WTC11 (cell line): ENCODE measurements around the gene SCAF8. TPM values are rescaled to one million over a fixed set of nuclear protein-coding genes. Genes with fewer than 3 reads are reported as not detected.

Source experiments
- ATAC-seq: fragments of 200-7000 bp; cut with Tn5 transposase; 2 replicates; pipeline ENCODE4 v1.10.0; 2021; ENCODE audit warnings: mild to moderate bottlenecking, moderate library complexity
- CTCF ChIA-PET: fragments of 300-600 bp; sonication (Branson Sonifier 250); formaldehyde crosslinking; loops from one replicate; lab custom pipeline; 2021; ENCODE audit warnings: antibody characterized with exemption; lab: Charles Lee
- POLR2A ChIA-PET: fragments of 350-600 bp; sonication (Branson Sonifier 250); formaldehyde crosslinking; loops from one replicate; lab custom pipeline; 2021; ENCODE audit warnings: antibody characterized with exemption; lab: Charles Lee
- DNase-seq: peaks from one replicate; pipeline ENCODE4 v3.0.0; 2021; ENCODE audit warnings: low spot score
- H3K27ac Mint-ChIP-seq: 2 replicates; pipeline ENCODE4 v1.8.0; 2021; ENCODE audit warnings: mixed read lengths
- H3K27me3 Mint-ChIP-seq: 2 replicates; pipeline ENCODE4 v1.8.0; 2021; ENCODE audit warnings: low read depth, mild to moderate bottlenecking, moderate library complexity, mixed read lengths
- H3K36me3 Mint-ChIP-seq: 2 replicates; pipeline ENCODE4 v1.8.0; 2021; ENCODE audit warnings: mixed read lengths
- H3K4me1 Mint-ChIP-seq: 2 replicates; pipeline ENCODE4 v1.8.0; 2022; ENCODE audit warnings: mixed read lengths
- H3K4me3 Mint-ChIP-seq: 2 replicates; pipeline ENCODE4 v1.8.0; 2021; ENCODE audit warnings: mild to moderate bottlenecking, moderate library complexity, mixed read lengths
- H3K9me3 Mint-ChIP-seq: 2 replicates; pipeline ENCODE4 v1.8.0; 2021; ENCODE audit warnings: mixed read lengths
- ARID4B ChIP-seq: sonication (generic); formaldehyde crosslinking; IDR thresholded peaks from 2 replicates; pipeline ENCODE4 v1.8.0; 2023; ENCODE audit warnings: missing genetic modification reagents, mild to moderate bottlenecking, borderline replicate concordance
- ATF1 ChIP-seq: sonication (generic); formaldehyde crosslinking; IDR thresholded peaks from 2 replicates; pipeline ENCODE4 v1.8.1; 2023; ENCODE audit warnings: mild to moderate bottlenecking, moderate library complexity, missing genetic modification reagents
- ELF4 ChIP-seq: sonication (generic); formaldehyde crosslinking; IDR thresholded peaks from 2 replicates; pipeline ENCODE4 v1.8.1; 2022; ENCODE audit warnings: low read depth, mild to moderate bottlenecking, moderate library complexity, missing genetic modification reagents
- ESRRA ChIP-seq: sonication (generic); formaldehyde crosslinking; IDR thresholded peaks from 2 replicates; pipeline ENCODE4 v1.8.1; 2022; ENCODE audit warnings: mild to moderate bottlenecking, missing genetic modification reagents, borderline replicate concordance
- GTF2I ChIP-seq: fragments of 250-450 bp; sonication (Bioruptor Pico); conservative IDR thresholded peaks from 2 replicates; pipeline ENCODE4 v1.4.0; 2021; ENCODE audit warnings: mild to moderate bottlenecking
- IRF2 ChIP-seq: sonication (generic); formaldehyde crosslinking; IDR thresholded peaks from 2 replicates; pipeline ENCODE4 v1.8.0; 2022; ENCODE audit warnings: low read depth, missing genetic modification reagents, borderline replicate concordance
- NFE2L1 ChIP-seq: sonication (generic); formaldehyde crosslinking; IDR thresholded peaks from 2 replicates; pipeline ENCODE4 v1.8.1; 2023; ENCODE audit warnings: missing genetic modification reagents
- NFYB ChIP-seq: sonication (generic); formaldehyde crosslinking; conservative IDR thresholded peaks from 2 replicates; pipeline ENCODE4 v1.8.0; 2022; ENCODE audit warnings: low read depth, missing genetic modification reagents
- TCF7 ChIP-seq: sonication (generic); formaldehyde crosslinking; IDR thresholded peaks from 2 replicates; pipeline ENCODE4 v1.8.0; 2022; ENCODE audit warnings: mild to moderate bottlenecking, low read depth, missing genetic modification reagents, moderate library complexity
- TEAD4 ChIP-seq: sonication (generic); formaldehyde crosslinking; IDR thresholded peaks from 2 replicates; pipeline ENCODE4 v1.8.0; 2022; ENCODE audit warnings: mild to moderate bottlenecking, missing genetic modification reagents
- USF2 ChIP-seq: sonication (generic); formaldehyde crosslinking; IDR thresholded peaks from 2 replicates; pipeline ENCODE4 v1.8.1; 2023; ENCODE audit warnings: mild to moderate bottlenecking, missing genetic modification reagents, moderate library complexity
- ZNF219 ChIP-seq: sonication (generic); formaldehyde crosslinking; IDR thresholded peaks from 2 replicates; pipeline ENCODE4 v1.8.0; 2023; ENCODE audit warnings: missing genetic modification reagents, mild to moderate bottlenecking, borderline replicate concordance
- ZNF423 ChIP-seq: fragments of 250-450 bp; sonication (Bioruptor Pico); IDR thresholded peaks from 2 replicates; pipeline ENCODE4 v2.1.2; 2022; ENCODE audit warnings: mild to moderate bottlenecking, moderate library complexity
- ZNF512 ChIP-seq: sonication (generic); formaldehyde crosslinking; IDR thresholded peaks from 2 replicates; pipeline ENCODE4 v1.8.1; 2022; ENCODE audit warnings: missing genetic modification reagents, borderline replicate concordance
- total RNA-seq: library from RNA; stranded (reverse); gene quantifications from 3 replicates; pipeline ENCODE4 v1.2.3, GENCODE V29; 2021
- TF ChIP-seq, protein P1 (sequence below): fragments of 200-600 bp; IDR thresholded peaks from 2 replicates; pipeline ENCODE4 v1.8.0; 2022; ENCODE audit warnings: antibody characterized with exemption
- TF ChIP-seq, protein P2 (sequence below): fragments of 250-450 bp; sonication (Bioruptor Pico); conservative IDR thresholded peaks from 2 replicates; pipeline ENCODE4 v1.9.0; 2021; ENCODE audit warnings: mild to moderate bottlenecking
- TF ChIP-seq, protein P3 (sequence below): sonication (generic); formaldehyde crosslinking; IDR thresholded peaks from 2 replicates; pipeline ENCODE4 v1.8.0; 2022; ENCODE audit warnings: mild to moderate bottlenecking, missing genetic modification reagents

Gene SCAF8
- total RNA-seq, 1 experiment from 2014 or later, result 40.7 TPM

DNA sequence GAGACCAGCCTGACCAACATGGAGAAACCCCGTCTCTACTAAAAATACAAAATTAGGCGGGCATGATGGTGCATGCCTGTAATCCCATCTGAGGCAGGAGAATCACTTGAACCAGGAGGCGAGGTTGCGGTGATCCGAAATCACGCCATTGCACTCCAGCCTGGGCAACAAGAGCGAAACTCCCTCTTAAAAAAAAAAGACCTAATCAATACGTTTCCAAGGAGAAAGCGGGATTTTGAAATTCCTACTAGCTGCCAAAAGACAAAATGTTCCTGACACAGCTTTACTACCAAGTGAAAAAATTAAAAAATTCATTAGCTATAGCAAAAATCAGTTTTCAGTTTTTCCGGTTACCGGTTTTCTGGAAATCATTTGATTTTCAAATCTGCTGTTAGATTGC lies 129.3 kb downstream of the SCAF8 start (continued):
- TF ChIP-seq ZNF512 (CRISPR knock-in tag), result no peak
- no peak for TF ChIP-seq NFYB (CRISPR knock-in tag)
- TF ChIP-seq, protein P1, sequence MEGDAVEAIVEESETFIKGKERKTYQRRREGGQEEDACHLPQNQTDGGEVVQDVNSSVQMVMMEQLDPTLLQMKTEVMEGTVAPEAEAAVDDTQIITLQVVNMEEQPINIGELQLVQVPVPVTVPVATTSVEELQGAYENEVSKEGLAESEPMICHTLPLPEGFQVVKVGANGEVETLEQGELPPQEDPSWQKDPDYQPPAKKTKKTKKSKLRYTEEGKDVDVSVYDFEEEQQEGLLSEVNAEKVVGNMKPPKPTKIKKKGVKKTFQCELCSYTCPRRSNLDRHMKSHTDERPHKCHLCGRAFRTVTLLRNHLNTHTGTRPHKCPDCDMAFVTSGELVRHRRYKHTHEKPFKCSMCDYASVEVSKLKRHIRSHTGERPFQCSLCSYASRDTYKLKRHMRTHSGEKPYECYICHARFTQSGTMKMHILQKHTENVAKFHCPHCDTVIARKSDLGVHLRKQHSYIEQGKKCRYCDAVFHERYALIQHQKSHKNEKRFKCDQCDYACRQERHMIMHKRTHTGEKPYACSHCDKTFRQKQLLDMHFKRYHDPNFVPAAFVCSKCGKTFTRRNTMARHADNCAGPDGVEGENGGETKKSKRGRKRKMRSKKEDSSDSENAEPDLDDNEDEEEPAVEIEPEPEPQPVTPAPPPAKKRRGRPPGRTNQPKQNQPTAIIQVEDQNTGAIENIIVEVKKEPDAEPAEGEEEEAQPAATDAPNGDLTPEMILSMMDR, result no peak

DNA sequence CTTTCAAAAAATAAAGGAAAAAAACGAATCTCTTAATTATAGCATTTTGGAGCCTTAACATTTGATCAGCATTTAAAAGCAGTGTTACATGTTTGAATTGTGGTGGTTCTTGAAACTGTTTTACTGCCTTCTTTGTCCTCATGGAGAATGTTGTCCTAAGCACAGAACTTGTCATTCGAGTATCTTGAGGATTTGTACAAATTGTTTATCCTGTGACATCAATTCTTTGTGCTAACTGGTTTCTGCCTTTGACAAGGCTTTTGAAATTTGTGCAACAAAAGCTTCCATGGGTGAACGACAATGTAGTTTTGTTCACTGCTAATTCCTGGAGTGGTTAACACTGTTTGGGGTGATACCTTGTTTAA lies 130.8 kb downstream of the SCAF8 start:
- H3K4me1 Mint-ChIP-seq, result peaks cover 14% of the 10 kb centered on the region
- no peak for TF ChIP-seq ESRRA (CRISPR knock-in tag)
- no peak for TF ChIP-seq TEAD4
- no peak for TF ChIP-seq ZNF423 (CRISPR knock-in tag)
- TF ChIP-seq USF2 (CRISPR knock-in tag), result no peak
- no peak for TF ChIP-seq TCF7 (CRISPR knock-in tag)
- TF ChIP-seq, protein P2, sequence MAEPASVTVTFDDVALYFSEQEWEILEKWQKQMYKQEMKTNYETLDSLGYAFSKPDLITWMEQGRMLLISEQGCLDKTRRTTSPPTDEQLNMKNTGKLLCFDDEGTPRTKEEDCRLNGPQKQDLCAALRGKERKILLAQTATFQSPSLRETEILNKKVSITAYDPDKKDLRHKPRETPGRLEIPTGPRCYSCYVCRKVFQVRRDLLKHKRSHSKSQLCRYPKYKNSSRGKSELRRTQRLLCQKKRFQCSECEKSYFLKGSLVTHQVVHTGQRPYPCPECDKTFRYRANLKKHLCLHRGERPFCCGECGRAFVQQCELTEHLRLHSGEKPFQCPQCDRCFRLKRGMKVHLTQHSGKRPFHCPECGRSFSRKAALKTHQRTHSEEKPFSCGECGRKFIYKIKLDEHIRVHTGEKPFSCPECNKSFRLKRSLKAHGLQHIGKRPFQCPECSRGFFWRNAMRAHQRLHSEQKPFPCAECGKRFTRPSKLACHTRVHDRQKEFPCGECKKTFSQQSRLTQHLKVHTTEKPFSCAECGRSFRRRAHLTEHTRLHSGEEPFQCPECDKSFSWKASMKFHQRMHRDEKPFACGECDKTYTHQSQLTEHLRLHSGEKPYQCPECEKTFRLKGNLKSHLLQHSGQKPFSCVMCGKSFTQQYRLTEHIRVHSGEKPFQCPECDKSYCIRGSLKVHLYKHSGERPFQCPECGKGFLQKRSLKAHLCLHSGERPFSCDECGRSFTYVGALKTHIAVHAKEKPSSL (CRISPR knock-in tag), result no peak
- no peaks in the 10 kb centered on the region for H3K9me3 Mint-ChIP-seq
- ChIA-PET POLR2A (no interaction called here), CTCF (interaction anchor here (1.8 kb wide), 1 partner anchor 384 kb away, joined by 4 read pairs; no protein-coding TSS in a partner anchor)
- no peak for ATAC-seq
- H3K27ac Mint-ChIP-seq, result no peak overlapping the region
- no peaks in the 10 kb centered on the region for H3K27me3 Mint-ChIP-seq
- peaks cover 3% of the 10 kb centered on the region for H3K36me3 Mint-ChIP-seq
- H3K4me3 Mint-ChIP-seq, result no peak overlapping the region
- DNase-seq, result no peak

- ChIA-PET POLR2A (no interaction called here), CTCF (interaction anchor here (0.7 to 2.1 kb wide), 3 partner anchors 9 to 383 kb away, joined by 4 to 5 read pairs (median 4); no protein-coding TSS in a partner anchor)
- DNase-seq (no peak), ATAC-seq (no peak)
- peaks cover 14% of the 10 kb centered on the region for H3K4me1 Mint-ChIP-seq
- no peak overlapping the region for H3K27ac Mint-ChIP-seq
- no peak overlapping the region for H3K4me3 Mint-ChIP-seq
- H3K27me3 Mint-ChIP-seq, result no peaks in the 10 kb centered on the region
- H3K36me3 Mint-ChIP-seq, result peaks cover 3% of the 10 kb centered on the region
- no peaks in the 10 kb centered on the region for H3K9me3 Mint-ChIP-seq
- TF ChIP-seq IRF2 (CRISPR knock-in tag), result no peak
- TF ChIP-seq ZNF219 (CRISPR knock-in tag), result no peak
- TF ChIP-seq ARID4B (CRISPR knock-in tag), result no peak
- TF ChIP-seq, protein P1, result no peak
- no peak for TF ChIP-seq GTF2I
- TF ChIP-seq NFYB (CRISPR knock-in tag), result no peak
- no peak for TF ChIP-seq ATF1
- TF ChIP-seq NFE2L1 (CRISPR knock-in tag), result no peak
- no peak for TF ChIP-seq ELF4
- TF ChIP-seq, protein P3, sequence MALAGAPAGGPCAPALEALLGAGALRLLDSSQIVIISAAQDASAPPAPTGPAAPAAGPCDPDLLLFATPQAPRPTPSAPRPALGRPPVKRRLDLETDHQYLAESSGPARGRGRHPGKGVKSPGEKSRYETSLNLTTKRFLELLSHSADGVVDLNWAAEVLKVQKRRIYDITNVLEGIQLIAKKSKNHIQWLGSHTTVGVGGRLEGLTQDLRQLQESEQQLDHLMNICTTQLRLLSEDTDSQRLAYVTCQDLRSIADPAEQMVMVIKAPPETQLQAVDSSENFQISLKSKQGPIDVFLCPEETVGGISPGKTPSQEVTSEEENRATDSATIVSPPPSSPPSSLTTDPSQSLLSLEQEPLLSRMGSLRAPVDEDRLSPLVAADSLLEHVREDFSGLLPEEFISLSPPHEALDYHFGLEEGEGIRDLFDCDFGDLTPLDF (CRISPR knock-in tag), result no peak
Measured at GRCh38 chr6:154865291-154865690, 132.1 kb downstream of the SCAF8 start.
